ENCODE measurements around the gene TMEM198. TPM values are rescaled to one million over a fixed set of nuclear protein-coding genes. Genes with fewer than 3 reads are reported as not detected.

TMEM198 gene
- 0.19 TPM for polyA plus RNA-seq (2012; ENCODE audit: missing spikeins)

- TF ChIP-seq POLR2A (IDR thresholded peaks at IDR 0.05; ENCODE audit: low read depth, low read length), result no peak
- TF ChIP-seq POLR2AphosphoS5 (IDR thresholded peaks at IDR 0.05; ENCODE audit: low read depth, low read length), result no peak
- TF ChIP-seq TAF1 (IDR thresholded peaks at IDR 0.05; ENCODE audit: borderline replicate concordance, low read depth, low read length), result no peak
- FAIRE-seq, result peak; percentile 98
- DNase-seq (ENCODE audit: insufficient read length), result peak; percentile 99
These were observed at the start of gene TMEM198, which contains the start of gene CHPF for GRCh38 chr2:219543596-219544358. Gene TMEM198, plus strand, starts transcription at chr2:219544028. Its CDS starts 700 bp downstream, at chr2:219544728. Gene CHPF, minus strand, starts transcription at chr2:219543809. Its CDS starts 271 bp downstream, at chr2:219543538.

GRCh38 chr2:219494952-219495530 is 48.8 kb upstream of the TMEM198 start:
- DNase-seq (ENCODE audit: insufficient read length), result no peak

DNA sequence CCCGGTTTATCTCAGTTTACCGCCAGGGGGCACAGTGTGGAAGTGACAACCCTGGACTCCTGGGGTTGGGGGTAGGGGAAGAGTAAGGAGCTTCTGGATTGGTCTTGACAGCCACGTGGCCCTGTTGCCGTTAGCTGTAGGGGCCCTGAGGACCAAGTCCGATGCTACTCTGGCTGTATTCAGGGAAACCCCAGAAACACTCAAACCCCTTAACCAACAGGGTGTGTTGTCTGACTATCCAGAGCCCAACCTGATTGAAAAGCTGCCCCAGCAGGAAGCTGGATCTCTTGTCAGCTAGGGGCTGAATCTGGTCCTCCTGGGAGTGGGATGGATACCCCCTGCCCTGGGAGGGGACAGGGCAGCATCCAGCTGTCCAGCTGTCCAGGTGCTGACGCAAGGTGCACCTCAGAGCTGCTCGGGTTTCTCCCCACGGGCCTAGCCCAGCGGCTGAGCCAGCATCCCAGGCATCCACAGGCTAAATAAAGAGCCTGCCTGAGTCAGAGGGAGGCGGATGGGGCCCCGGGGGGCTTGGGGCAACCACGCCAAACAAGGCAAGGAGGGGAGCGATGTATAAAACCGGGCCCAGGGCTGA is 48.2 kb upstream of the TMEM198 start:
- TF ChIP-seq POLR2A (IDR thresholded peaks at IDR 0.05; ENCODE audit: low read depth, low read length) (no peak), TAF1 (IDR thresholded peaks at IDR 0.05; ENCODE audit: borderline replicate concordance, low read depth, low read length) (no peak)
- FAIRE-seq (no peak), DNase-seq (ENCODE audit: insufficient read length) (peak; percentile 70)

More at GRCh38 chr2:219494952-219495530, 48.8 kb upstream of the TMEM198 start:
- TF ChIP-seq TAF1 (IDR thresholded peaks at IDR 0.05; ENCODE audit: borderline replicate concordance, low read depth, low read length) (no peak), POLR2AphosphoS5 (IDR thresholded peaks at IDR 0.05; ENCODE audit: low read depth, low read length) (no peak), POLR2A (IDR thresholded peaks at IDR 0.05; ENCODE audit: low read depth, low read length) (no peak)
- no peak for FAIRE-seq

GRCh38 chr2:219496247-219496824 is 47.5 kb upstream of the TMEM198 start:
- FAIRE-seq (no peak), DNase-seq (ENCODE audit: insufficient read length) (no peak)
- TF ChIP-seq POLR2A (IDR thresholded peaks at IDR 0.05; ENCODE audit: low read depth, low read length), result no peak
- TF ChIP-seq POLR2AphosphoS5 (IDR thresholded peaks at IDR 0.05; ENCODE audit: low read depth, low read length), result no peak
- TF ChIP-seq TAF1 (IDR thresholded peaks at IDR 0.05; ENCODE audit: borderline replicate concordance, low read depth, low read length), result no peak

GRCh38 chr2:219496825-219497494 is 46.9 kb upstream of the TMEM198 start:
- TF ChIP-seq POLR2AphosphoS5 (IDR thresholded peaks at IDR 0.05; ENCODE audit: low read depth, low read length) (no peak), TAF1 (IDR thresholded peaks at IDR 0.05; ENCODE audit: borderline replicate concordance, low read depth, low read length) (no peak), POLR2A (IDR thresholded peaks at IDR 0.05; ENCODE audit: low read depth, low read length) (no peak)
- FAIRE-seq (no peak), DNase-seq (ENCODE audit: insufficient read length) (no peak)

- DNase-seq (ENCODE audit: insufficient read length) (peak; percentile 57), FAIRE-seq (no peak)
- TF ChIP-seq POLR2AphosphoS5 (IDR thresholded peaks at IDR 0.05; ENCODE audit: low read depth, low read length) (no peak), POLR2A (IDR thresholded peaks at IDR 0.05; ENCODE audit: low read depth, low read length) (no peak), TAF1 (IDR thresholded peaks at IDR 0.05; ENCODE audit: borderline replicate concordance, low read depth, low read length) (no peak)
These were observed 46.1 kb upstream of the TMEM198 start for GRCh38 chr2:219497495-219498279.

DNA sequence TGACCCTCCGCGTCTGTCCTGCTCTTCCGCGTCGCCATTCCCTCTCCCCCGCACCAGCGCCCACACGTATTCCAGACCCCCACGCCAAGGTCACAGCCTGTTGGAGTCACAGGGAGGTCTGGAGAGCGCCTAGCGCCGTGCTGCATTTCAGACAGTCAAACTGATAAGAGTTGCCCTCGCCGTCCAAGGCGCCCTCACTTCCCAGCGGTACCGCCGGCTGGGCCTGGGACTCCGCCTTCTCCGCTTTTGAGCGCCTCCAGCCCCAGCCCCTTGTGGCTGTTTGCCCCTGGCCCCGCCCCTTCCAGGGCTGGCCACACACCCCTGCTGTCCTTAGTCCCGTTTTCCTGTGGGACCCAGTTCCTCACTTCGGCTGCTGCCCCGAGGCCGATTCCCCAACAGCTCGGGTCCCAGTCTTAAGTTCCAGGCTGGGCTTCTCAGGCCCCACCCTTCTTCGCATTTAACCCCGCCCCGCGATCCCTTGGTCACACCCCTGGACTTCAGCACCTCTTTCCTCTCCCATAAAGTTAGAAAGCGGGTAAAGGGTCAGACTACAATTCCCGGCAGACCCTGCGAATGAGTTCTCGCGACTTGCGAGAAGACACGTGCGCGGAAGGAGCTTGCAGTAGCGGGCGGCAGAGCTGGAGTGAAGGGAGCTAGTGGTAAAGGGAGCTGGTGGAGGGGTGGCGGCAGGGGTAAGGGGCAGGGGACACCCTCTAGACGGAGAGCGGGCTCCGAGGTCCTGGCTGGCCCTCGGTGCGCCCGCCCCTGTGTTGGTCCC is 45.4 kb upstream of the TMEM198 start, which contains the start of gene GMPPA:
GMPPA (plus strand) TSS at position 612 of the 778 bp plus-strand sequence. CDS start 1,085 bp downstream, outside the sequence.
- DNase-seq (ENCODE audit: insufficient read length) (peak; percentile 98), FAIRE-seq (peak; percentile 98)
- peak; percentile 88 for TF ChIP-seq POLR2A (IDR thresholded peaks at IDR 0.05; ENCODE audit: low read depth, low read length)
- peak; percentile 91 for TF ChIP-seq POLR2AphosphoS5 (IDR thresholded peaks at IDR 0.05; ENCODE audit: low read depth, low read length)
- peak; percentile 90 for TF ChIP-seq TAF1 (IDR thresholded peaks at IDR 0.05; ENCODE audit: borderline replicate concordance, low read depth, low read length)

DNA sequence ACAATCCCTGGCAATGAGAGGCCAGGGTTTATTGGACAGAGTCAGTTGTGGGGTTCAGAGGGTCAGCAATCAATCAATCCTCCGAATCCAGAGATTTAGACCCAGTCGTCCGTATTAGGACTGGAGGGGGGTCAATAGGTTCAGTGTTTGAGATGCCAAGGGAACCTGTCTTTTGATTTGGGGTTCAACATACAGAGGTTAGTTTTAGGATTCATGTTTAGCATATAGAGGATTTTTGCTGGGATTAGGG is 44.8 kb upstream of the TMEM198 start:
- DNase-seq (ENCODE audit: insufficient read length) (no peak), FAIRE-seq (no peak)
- TF ChIP-seq POLR2A (IDR thresholded peaks at IDR 0.05; ENCODE audit: low read depth, low read length) (no peak), POLR2AphosphoS5 (IDR thresholded peaks at IDR 0.05; ENCODE audit: low read depth, low read length) (no peak), TAF1 (IDR thresholded peaks at IDR 0.05; ENCODE audit: borderline replicate concordance, low read depth, low read length) (no peak)

DNA sequence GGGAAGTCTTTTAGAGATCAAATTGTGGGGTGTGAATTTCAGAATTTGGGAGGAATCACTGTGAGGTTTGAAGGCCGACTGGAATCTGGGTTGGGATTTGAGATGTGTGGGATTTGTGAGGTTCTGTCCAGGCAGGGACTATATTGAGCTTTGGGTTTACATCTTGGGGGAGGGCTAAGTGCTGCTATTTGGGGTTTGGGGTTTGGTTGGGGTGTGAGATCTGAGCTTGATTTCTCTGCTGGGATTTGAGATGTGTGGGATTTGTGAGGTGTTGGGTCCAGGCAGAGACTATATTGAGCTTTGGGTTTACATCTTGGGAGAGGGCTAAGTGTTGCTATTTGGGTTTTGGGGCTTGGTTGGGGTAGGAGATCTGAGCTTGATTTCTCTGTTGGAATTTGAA is 44.3 kb upstream of the TMEM198 start:
- DNase-seq (ENCODE audit: insufficient read length) (no peak), FAIRE-seq (no peak)
- no peak for TF ChIP-seq TAF1 (IDR thresholded peaks at IDR 0.05; ENCODE audit: borderline replicate concordance, low read depth, low read length)
- TF ChIP-seq POLR2AphosphoS5 (IDR thresholded peaks at IDR 0.05; ENCODE audit: low read depth, low read length), result no peak
- no peak for TF ChIP-seq POLR2A (IDR thresholded peaks at IDR 0.05; ENCODE audit: low read depth, low read length)

DNA sequence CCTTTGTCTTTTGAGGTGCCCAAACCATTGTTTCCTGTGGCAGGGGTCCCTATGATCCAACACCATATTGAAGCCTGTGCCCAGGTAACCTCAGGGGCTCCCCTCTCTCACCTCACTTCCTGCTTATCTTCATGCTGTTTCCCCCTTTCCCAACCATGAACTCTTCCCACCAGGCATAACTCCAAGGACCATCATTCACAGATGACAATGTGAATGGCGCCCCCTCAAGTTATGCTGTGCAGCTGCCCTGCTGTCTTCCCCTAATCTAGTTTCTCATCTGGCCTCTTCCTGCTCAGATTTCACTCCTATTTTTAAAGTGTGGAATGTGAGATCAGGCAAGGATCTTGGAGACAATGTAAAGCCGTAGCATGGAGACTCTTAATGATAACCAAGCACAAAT is 43.7 kb upstream of the TMEM198 start:
- TF ChIP-seq POLR2AphosphoS5 (IDR thresholded peaks at IDR 0.05; ENCODE audit: low read depth, low read length) (no peak), TAF1 (IDR thresholded peaks at IDR 0.05; ENCODE audit: borderline replicate concordance, low read depth, low read length) (no peak), POLR2A (IDR thresholded peaks at IDR 0.05; ENCODE audit: low read depth, low read length) (no peak)
- DNase-seq (ENCODE audit: insufficient read length), result no peak

More for the DNA sequence above, 43.7 kb upstream of the TMEM198 start:
- no peak for FAIRE-seq
